ENCODE results near the gene ZDHHC14. TPM values are rescaled to one million over a fixed set of nuclear protein-coding genes. Genes with fewer than 3 reads are reported as not detected.

Gene ZDHHC14
- polyA plus RNA-seq, 1 donor (not counting 4 experiments of a cell fraction or from before 2014, with no cell fraction given): 6.4 TPM

- Histone ChIP-seq H3K9me3 (ENCODE audit: control insufficient read depth, low read depth, low read length) (peaks cover 3% of the 10 kb centered on the region), H4K20me1 (ENCODE audit: control insufficient read depth, extremely low read depth, insufficient read depth, low read length) (no peaks in the 10 kb centered on the region), H3K27me3 (ENCODE audit: control insufficient read depth, extremely low read depth, insufficient read depth, low read length) (no peaks in the 10 kb centered on the region), H3K36me3 (ENCODE audit: control insufficient read depth in 2 of 2, extremely low read depth in 1 of 2, insufficient read depth in 2 of 2, low read length in 2 of 2) (no peaks in the 10 kb centered on the region), H3K4me3 (ENCODE audit: control insufficient read depth in 2 of 3, extremely low read depth in 1 of 3, insufficient read depth in 2 of 3, low read depth in 1 of 3, low read length in 3 of 3) (no peak overlapping the region), H3K9me1 (ENCODE audit: control insufficient read depth, extremely low read depth, insufficient read depth, low read length) (no peaks in the 10 kb centered on the region), H3K27ac (ENCODE audit: control insufficient read depth, insufficient read depth, low read length) (no peak overlapping the region), H3K4me1 (ENCODE audit: control insufficient read depth, extremely low read depth, insufficient read depth, low read length) (no peaks in the 10 kb centered on the region), H3K79me2 (ENCODE audit: control insufficient read depth, insufficient read depth, low read length) (no peaks in the 10 kb centered on the region), H2AFZ (ENCODE audit: control insufficient read depth, low read length) (no peak overlapping the region), H3K4me2 (ENCODE audit: control insufficient read depth, extremely low read depth, insufficient read depth, low read depth, low read length) (no peak overlapping the region), H3K9ac (ENCODE audit: control insufficient read depth, extremely low read depth, insufficient read depth, low read length) (no peak overlapping the region)
- DNase-seq (ENCODE audit: low read depth, low spot score) (no peak), FAIRE-seq (no peak)
- TF ChIP-seq EZH2 (IDR thresholded peaks at IDR 0.05; ENCODE audit: low read length) (no peak), CTCF (optimal IDR thresholded peaks at IDR 0.05 in 1 of 3, IDR thresholded peaks at IDR 0.05 in 1 of 3, conservative IDR thresholded peaks at IDR 0.05 in 1 of 3; ENCODE audit: extremely low read depth in 1 of 3, insufficient read depth in 2 of 3, low read length in 3 of 3) (no peak)
- dilution Hi-C loops (cut with MboI; ENCODE audit: extremely low pct_ligation_motif_present, low sequenced_read_pairs): no loop called here
These were observed 125.0 kb downstream of the ZDHHC14 start for GRCh38 chr6:157505912-157506491.

GRCh38 chr6:157510323-157511188 lies 129.6 kb downstream of the ZDHHC14 start:
- H3K27me3 ChIP-seq (ENCODE audit: control insufficient read depth, extremely low read depth, insufficient read depth, low read length): no peaks in the 10 kb centered on the region
- H3K9ac ChIP-seq (ENCODE audit: control insufficient read depth, extremely low read depth, insufficient read depth, low read length): no peak overlapping the region
- no peak overlapping the region for H3K4me2 ChIP-seq (ENCODE audit: control insufficient read depth, extremely low read depth, insufficient read depth, low read depth, low read length)
- H3K4me3 ChIP-seq (ENCODE audit: control insufficient read depth in 2 of 3, extremely low read depth in 1 of 3, insufficient read depth in 2 of 3, low read depth in 1 of 3, low read length in 3 of 3): no peak overlapping the region
- H3K9me1 ChIP-seq (ENCODE audit: control insufficient read depth, extremely low read depth, insufficient read depth, low read length): no peaks in the 10 kb centered on the region
- TF ChIP-seq EZH2 (IDR thresholded peaks at IDR 0.05; ENCODE audit: low read length): no peak
- dilution Hi-C loops (cut with MboI; ENCODE audit: extremely low pct_ligation_motif_present, low sequenced_read_pairs): no loop called here
- H3K36me3 ChIP-seq (ENCODE audit: control insufficient read depth in 2 of 2, extremely low read depth in 1 of 2, insufficient read depth in 2 of 2, low read length in 2 of 2): no peaks in the 10 kb centered on the region
- peaks cover 4% of the 10 kb centered on the region for H3K4me1 ChIP-seq (ENCODE audit: control insufficient read depth, extremely low read depth, insufficient read depth, low read length)
- no peaks in the 10 kb centered on the region for H3K79me2 ChIP-seq (ENCODE audit: control insufficient read depth, insufficient read depth, low read length)
- H3K27ac ChIP-seq (ENCODE audit: control insufficient read depth, insufficient read depth, low read length): no peak overlapping the region
- no peak for FAIRE-seq
- H4K20me1 ChIP-seq (ENCODE audit: control insufficient read depth, extremely low read depth, insufficient read depth, low read length): no peaks in the 10 kb centered on the region
- H2AFZ ChIP-seq (ENCODE audit: control insufficient read depth, low read length): no peak overlapping the region
- no peaks in the 10 kb centered on the region for H3K9me3 ChIP-seq (ENCODE audit: control insufficient read depth, low read depth, low read length)
- DNase-seq (ENCODE audit: low read depth, low spot score): no peak
